Measurements from ENCODE around the gene SGSM2. TPM values are rescaled to one million over a fixed set of nuclear protein-coding genes. Genes with fewer than 3 reads are reported as not detected.

The SGSM2 gene
- total RNA-seq, 1 experiment from 2014 or later, result 47.2 TPM

DNA sequence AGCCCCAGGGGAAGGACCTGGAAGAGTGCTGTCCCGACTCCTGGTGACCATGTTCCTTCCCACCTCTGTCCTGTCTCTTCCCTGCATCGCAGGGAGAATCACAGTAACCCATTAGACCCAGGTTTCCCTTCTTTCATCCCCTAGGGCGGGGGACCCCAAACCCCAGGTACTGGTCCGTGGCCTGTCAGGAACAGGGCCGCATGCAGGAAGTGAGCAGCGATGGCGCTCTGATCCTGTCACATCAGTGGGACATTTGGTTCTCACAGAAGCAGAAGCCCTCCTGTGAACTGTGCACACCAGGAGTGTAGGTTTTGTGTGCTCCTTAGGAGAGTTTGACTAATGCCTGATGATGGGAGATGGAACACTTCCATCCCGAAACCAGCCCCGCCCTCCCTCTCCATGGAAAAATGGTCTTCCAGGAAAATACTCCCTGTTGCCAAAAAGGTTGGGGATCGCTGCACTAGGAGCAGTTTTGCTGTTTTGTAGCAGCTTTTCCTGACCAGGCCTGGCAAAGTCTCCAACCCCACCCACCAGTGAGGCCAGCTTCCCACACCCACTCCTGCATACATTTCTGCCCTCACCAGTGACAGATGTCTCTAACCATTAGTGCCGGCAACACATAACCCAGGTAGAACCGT lies 53.0 kb downstream of the SGSM2 start:
- Histone ChIP-seq H3K4me2 (ENCODE audit: low read length) (no peak overlapping the region), H3K9me3 (ENCODE audit: low read length) (no peaks in the 10 kb centered on the region), H3K4me1 (ENCODE audit: insufficient read depth, low read length) (peaks cover 18% of the 10 kb centered on the region), H3F3A (ENCODE audit: low read length, unreplicated experiment) (no peaks in the 10 kb centered on the region), H3K4me3 (ENCODE audit: low read length) (no peak overlapping the region), H3K27ac (ENCODE audit: low read length) (no peak overlapping the region), H3K9me2 (replicated peaks; ENCODE audit: low read length) (no peaks in the 10 kb centered on the region), H3K27me3 (ENCODE audit: low read length) (no peaks in the 10 kb centered on the region), H2AFZ (ENCODE audit: low read length) (no peak overlapping the region), H3K9ac (ENCODE audit: low read length) (no peak overlapping the region), H4K20me1 (ENCODE audit: low read length) (no peaks in the 10 kb centered on the region), H3K79me2 (ENCODE audit: low read length) (peaks cover 30% of the 10 kb centered on the region), H3K36me3 (ENCODE audit: low read depth, low read length) (no peaks in the 10 kb centered on the region)
- DNase-seq (no peak), ATAC-seq (no peak)
- no TSS peak for BruUV-seq (replicated peaks)
- ChIA-PET CTCF (no interaction called here), POLR2A (ENCODE audit: unreplicated experiment) (no interaction called here)
- intact Hi-C loops (cut with micrococcal nuclease), result no loop called here
- no peak for TF ChIP-seq EZH2 (IDR thresholded peaks at IDR 0.05; ENCODE audit: low read length, unreplicated experiment)
- TF ChIP-seq EZH2phosphoT487 (IDR thresholded peaks at IDR 0.05; ENCODE audit: borderline replicate concordance, low read length), result no peak
- TF ChIP-seq, protein P1, sequence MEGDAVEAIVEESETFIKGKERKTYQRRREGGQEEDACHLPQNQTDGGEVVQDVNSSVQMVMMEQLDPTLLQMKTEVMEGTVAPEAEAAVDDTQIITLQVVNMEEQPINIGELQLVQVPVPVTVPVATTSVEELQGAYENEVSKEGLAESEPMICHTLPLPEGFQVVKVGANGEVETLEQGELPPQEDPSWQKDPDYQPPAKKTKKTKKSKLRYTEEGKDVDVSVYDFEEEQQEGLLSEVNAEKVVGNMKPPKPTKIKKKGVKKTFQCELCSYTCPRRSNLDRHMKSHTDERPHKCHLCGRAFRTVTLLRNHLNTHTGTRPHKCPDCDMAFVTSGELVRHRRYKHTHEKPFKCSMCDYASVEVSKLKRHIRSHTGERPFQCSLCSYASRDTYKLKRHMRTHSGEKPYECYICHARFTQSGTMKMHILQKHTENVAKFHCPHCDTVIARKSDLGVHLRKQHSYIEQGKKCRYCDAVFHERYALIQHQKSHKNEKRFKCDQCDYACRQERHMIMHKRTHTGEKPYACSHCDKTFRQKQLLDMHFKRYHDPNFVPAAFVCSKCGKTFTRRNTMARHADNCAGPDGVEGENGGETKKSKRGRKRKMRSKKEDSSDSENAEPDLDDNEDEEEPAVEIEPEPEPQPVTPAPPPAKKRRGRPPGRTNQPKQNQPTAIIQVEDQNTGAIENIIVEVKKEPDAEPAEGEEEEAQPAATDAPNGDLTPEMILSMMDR (conservative IDR thresholded peaks at IDR 0.05; ENCODE audit: low read depth, low read length), result no peak

DNA sequence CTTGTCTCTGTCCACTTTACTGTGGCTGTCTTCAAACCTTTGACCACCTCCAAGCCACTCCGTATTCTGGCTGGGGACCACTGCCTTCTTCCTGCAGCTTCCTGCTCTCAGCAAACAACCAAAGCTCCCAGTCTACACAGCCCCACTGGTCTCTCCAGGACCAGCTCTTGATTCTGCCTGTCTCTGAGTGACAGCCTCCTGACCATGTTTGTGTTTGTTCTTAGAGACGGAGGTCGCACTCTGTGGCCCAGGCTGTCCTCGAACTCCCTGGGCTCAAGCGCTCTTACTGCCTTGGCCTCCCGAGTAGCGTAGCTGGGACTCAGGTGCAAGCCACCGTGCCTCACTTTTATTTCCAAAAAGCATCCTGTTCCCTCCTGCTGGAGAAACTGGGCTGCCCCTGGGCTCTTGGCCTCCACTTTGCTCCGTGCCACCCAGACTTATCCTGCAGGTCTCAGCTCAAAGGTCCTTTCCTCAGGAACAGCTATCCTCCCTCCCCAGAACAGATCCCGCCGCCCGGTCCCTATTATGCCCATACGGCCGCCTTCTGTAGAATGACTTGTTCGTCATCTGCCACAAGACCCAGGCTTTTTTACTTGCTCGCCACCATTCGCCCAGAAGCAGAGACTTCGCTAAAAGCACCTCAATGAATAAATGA lies 54.4 kb downstream of the SGSM2 start:
- CTCF ChIA-PET, result no interaction called here
- Histone ChIP-seq H3K79me2 (ENCODE audit: low read length) (peaks cover 44% of the 10 kb centered on the region), H3K4me2 (ENCODE audit: low read length) (peak overlapping the region; percentile 85), H3K36me3 (ENCODE audit: low read depth, low read length) (no peaks in the 10 kb centered on the region), H3K27ac (ENCODE audit: low read length) (peak overlapping the region; percentile 60), H3K9me2 (replicated peaks; ENCODE audit: low read length) (no peaks in the 10 kb centered on the region), H4K20me1 (ENCODE audit: low read length) (peaks cover 6% of the 10 kb centered on the region; the same call in 1 of the 2 replicates), H3K9ac (ENCODE audit: low read length) (peak overlapping the region; percentile 75), H3F3A (ENCODE audit: low read length, unreplicated experiment) (no peaks in the 10 kb centered on the region), H3K4me1 (ENCODE audit: insufficient read depth, low read length) (peaks cover 32% of the 10 kb centered on the region), H3K27me3 (ENCODE audit: low read length) (no peaks in the 10 kb centered on the region), H3K4me3 (ENCODE audit: low read length) (peak overlapping the region; percentile 60), H2AFZ (ENCODE audit: low read length) (no peak overlapping the region), H3K9me3 (ENCODE audit: low read length) (no peaks in the 10 kb centered on the region)
- TF ChIP-seq EZH2 (IDR thresholded peaks at IDR 0.05; ENCODE audit: low read length, unreplicated experiment) (no peak), EZH2phosphoT487 (IDR thresholded peaks at IDR 0.05; ENCODE audit: borderline replicate concordance, low read length) (no peak)
- POLR2A ChIA-PET (ENCODE audit: unreplicated experiment), result no interaction called here
- intact Hi-C loops (cut with micrococcal nuclease), result no loop called here
- DNase-seq, result no peak
- ATAC-seq, result no peak
- BruUV-seq (replicated peaks), result no TSS peak

DNA sequence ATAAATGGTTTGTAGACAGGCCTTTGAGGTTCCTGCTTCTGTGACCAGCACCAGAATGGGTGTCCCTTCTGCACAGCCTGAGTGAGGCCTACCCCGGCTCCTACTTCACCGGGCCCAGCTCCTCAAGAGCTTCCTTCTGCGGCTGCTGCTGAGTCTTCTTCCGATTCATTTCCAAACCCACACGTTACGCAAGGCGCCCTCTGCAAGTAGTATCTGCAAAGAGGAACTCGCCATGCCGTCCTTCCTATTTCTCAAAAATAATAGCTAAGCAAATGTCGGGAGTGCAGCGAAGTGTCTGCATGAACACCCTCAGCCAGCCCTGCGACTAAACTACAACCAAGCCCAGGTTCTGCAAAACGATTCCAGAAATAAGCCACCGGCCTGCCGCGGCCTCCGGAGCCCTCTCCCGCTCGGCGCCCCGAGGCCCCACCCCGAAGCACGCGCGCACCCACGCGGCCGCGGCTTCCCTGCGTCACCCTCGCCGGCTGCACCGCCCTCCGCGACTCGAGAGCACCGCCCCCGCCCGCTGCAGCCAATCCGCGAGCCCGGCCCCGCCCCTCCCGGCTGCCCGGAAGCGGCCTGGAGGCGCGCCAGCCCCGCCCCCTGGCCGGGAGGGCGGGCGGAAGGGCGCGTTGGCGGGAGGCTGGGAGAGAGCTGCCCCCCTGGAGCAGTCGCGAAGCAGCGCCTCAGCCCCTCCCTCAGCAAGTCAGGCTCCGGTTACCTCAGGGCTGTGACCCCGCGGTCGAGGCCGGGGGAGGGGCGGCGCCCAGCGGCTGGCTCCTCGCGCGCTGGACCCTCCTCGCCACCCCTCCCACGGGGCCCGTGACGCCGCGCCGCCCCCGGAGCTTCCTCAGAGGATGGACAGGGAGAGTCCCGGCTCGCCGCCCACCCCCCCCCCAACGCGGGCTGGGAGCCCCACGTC lies 55.2 kb downstream of the SGSM2 start:
- no peaks in the 10 kb centered on the region for H3F3A ChIP-seq (ENCODE audit: low read length, unreplicated experiment)
- H3K27me3 ChIP-seq (ENCODE audit: low read length), result no peaks in the 10 kb centered on the region
- CTCF ChIA-PET, result interaction anchor here (1.2 kb wide), 1 partner anchor 10 kb away, joined by 9 read pairs; no protein-coding TSS in a partner anchor
- intact Hi-C loops (cut with micrococcal nuclease), result no loop called here
- H3K9me2 ChIP-seq (replicated peaks; ENCODE audit: low read length), result no peaks in the 10 kb centered on the region
- BruUV-seq (replicated peaks), result TSS peak; percentile 25
- H3K9me3 ChIP-seq (ENCODE audit: low read length), result no peaks in the 10 kb centered on the region
- H3K4me1 ChIP-seq (ENCODE audit: insufficient read depth, low read length), result peaks cover 39% of the 10 kb centered on the region
- H2AFZ ChIP-seq (ENCODE audit: low read length), result no peak overlapping the region
- ATAC-seq, result peak; percentile 56
- peak overlapping the region; percentile 97 for H3K9ac ChIP-seq (ENCODE audit: low read length)
- H3K27ac ChIP-seq (ENCODE audit: low read length), result peak overlapping the region; percentile 96
- POLR2A ChIA-PET (ENCODE audit: unreplicated experiment), result interaction anchor here (1.0 to 1.2 kb wide), 2 partner anchors 12 to 14 kb away, joined by 3 to 4 read pairs; no protein-coding TSS in a partner anchor
- TF ChIP-seq, protein P1 (conservative IDR thresholded peaks at IDR 0.05; ENCODE audit: low read depth, low read length), result no peak
- TF ChIP-seq EZH2 (IDR thresholded peaks at IDR 0.05; ENCODE audit: low read length, unreplicated experiment) (no peak), EZH2phosphoT487 (IDR thresholded peaks at IDR 0.05; ENCODE audit: borderline replicate concordance, low read length) (peak; percentile 83)
- peaks cover 50% of the 10 kb centered on the region for H3K79me2 ChIP-seq (ENCODE audit: low read length)
- H3K36me3 ChIP-seq (ENCODE audit: low read depth, low read length), result no peaks in the 10 kb centered on the region
- peak overlapping the region; percentile 85 for H3K4me2 ChIP-seq (ENCODE audit: low read length)
- peaks cover 6% of the 10 kb centered on the region; the same call in 1 of the 2 replicates for H4K20me1 ChIP-seq (ENCODE audit: low read length)
- DNase-seq, result peak; percentile 92
- H3K4me3 ChIP-seq (ENCODE audit: low read length), result peak overlapping the region; percentile 72
